Upper lobe of left lung (tissue), 4 donors: ENCODE data around the gene AP4M1.

ENCODE experiments used
- POLR2A ChIP-seq, 4 donors: fragments of 450-650 bp; IDR thresholded peaks; one replicate each; pipeline ENCODE4 v1.5.1; 2016 to 2017; ENCODE audit warnings: antibody characterized with exemption in 4 of 4, mild to moderate bottlenecking in 2 of 4
- POLR2AphosphoS5 ChIP-seq, 2 donors: sonication (generic); formaldehyde crosslinking; IDR thresholded peaks; one replicate each; pipeline ENCODE4 v1.5.1; 2017; ENCODE audit warnings: antibody characterized with exemption in 2 of 2
- TF ChIP-seq, protein P1 (sequence below), 6 experiments: fragments of 450-650 bp in 4 of 6; fragments of 200-600 bp in 2 of 6; sonication (generic) in 2 of 6; IDR thresholded peaks; one replicate each; pipeline ENCODE4 v1.5.1; 2016 to 2019; ENCODE audit warnings: antibody characterized with exemption in 6 of 6

DNA sequence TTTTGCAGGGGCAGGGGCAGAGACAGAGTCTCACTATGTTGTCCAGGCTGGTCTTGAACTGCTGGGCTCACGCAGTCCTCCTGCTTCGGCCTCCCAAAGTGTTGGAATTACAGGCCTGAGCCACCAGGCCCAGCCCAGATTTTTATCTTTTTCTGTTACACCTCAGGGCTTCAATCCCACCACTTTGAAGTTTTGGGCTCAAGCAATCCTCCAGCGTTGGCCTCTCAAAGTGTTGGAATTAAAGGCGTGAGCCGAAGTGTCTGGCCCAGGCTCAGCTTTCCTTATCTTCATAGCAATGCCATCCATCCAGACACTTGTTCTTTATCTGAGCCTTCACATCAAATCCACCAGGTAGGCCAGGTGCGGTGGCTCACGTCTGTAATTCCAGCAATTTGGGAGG lies 13.6 kb downstream of the AP4M1 start:
- TF ChIP-seq, protein P1, sequence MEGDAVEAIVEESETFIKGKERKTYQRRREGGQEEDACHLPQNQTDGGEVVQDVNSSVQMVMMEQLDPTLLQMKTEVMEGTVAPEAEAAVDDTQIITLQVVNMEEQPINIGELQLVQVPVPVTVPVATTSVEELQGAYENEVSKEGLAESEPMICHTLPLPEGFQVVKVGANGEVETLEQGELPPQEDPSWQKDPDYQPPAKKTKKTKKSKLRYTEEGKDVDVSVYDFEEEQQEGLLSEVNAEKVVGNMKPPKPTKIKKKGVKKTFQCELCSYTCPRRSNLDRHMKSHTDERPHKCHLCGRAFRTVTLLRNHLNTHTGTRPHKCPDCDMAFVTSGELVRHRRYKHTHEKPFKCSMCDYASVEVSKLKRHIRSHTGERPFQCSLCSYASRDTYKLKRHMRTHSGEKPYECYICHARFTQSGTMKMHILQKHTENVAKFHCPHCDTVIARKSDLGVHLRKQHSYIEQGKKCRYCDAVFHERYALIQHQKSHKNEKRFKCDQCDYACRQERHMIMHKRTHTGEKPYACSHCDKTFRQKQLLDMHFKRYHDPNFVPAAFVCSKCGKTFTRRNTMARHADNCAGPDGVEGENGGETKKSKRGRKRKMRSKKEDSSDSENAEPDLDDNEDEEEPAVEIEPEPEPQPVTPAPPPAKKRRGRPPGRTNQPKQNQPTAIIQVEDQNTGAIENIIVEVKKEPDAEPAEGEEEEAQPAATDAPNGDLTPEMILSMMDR (IDR thresholded peaks at IDR 0.05) = no peak
- TF ChIP-seq POLR2A (IDR thresholded peaks at IDR 0.05) (no peak), POLR2AphosphoS5 (IDR thresholded peaks at IDR 0.05) (no peak)
